SK-N-SH (cell line): ENCODE measurements around the gene FMNL2. TPM values are rescaled to one million over a fixed set of nuclear protein-coding genes. Genes with fewer than 3 reads are reported as not detected.
A peak's percentile ranks its signal among the peaks of the same experiment; 100 is the strongest.

Experiments used
- CTCF ChIA-PET: fragments of 300-600, 350-600 bp; formaldehyde crosslinking; extraction: SDS; loops from one replicate; lab custom pipeline; 2021; lab: Yijun Ruan, JAX
- POLR2A ChIA-PET: fragments of 350-600 bp; sonication (Branson Sonifier 250); formaldehyde crosslinking; extraction: SDS; loops from one replicate; lab custom pipeline; 2020; ENCODE audit warnings: antibody characterized with exemption, inconsistent platforms; lab: Yijun Ruan, JAX
- DNase-seq: peaks from one replicate; pipeline ENCODE4 v3.0.0; 2012
- H2AFZ ChIP-seq: fragments of 200-600 bp; sonication (generic); 2 replicates; pipeline ENCODE4 v1.8.1; 2016; ENCODE audit warnings: antibody characterized with exemption, mild to moderate bottlenecking, low read depth
- H3F3A ChIP-seq: fragments of 200-600 bp; sonication (generic); replicated peaks from 2 replicates; pipeline ENCODE3; 2016; ENCODE audit warnings: antibody characterized with exemption, mild to moderate bottlenecking; ENCODE audit not compliant: insufficient read depth
- H3K27ac ChIP-seq, 2 experiments: fragments of 200-500 bp in 1 of 2; fragments of 200-600 bp in 1 of 2; sonication (Bioruptor generic) in 1 of 2; sonication (generic), shearing (Covaris generic) in 1 of 2; 2 replicates each; pipeline versions ENCODE4 v1.5.1 to v1.6.1; 2014 to 2016; ENCODE audit warnings: low read depth in 2 of 2, inconsistent platforms in 1 of 2, low read length in 1 of 2, mild to moderate bottlenecking in 1 of 2, mixed read lengths in 1 of 2
- H3K27me3 ChIP-seq: fragments of 200-600 bp; sonication (generic), shearing (Covaris generic); 2 replicates; pipeline ENCODE4 v1.6.1; 2016; ENCODE audit warnings: mixed run types; ENCODE audit not compliant: insufficient read depth
- H3K36me3 ChIP-seq, 2 experiments: fragments of 200-500 bp in 1 of 2; fragments of 200-600 bp in 1 of 2; sonication (Bioruptor generic) in 1 of 2; sonication (generic) in 1 of 2; replicated peaks in 1 of 2; 2 replicates each; pipeline versions ENCODE3 to v1.5.1; 2014 to 2016; ENCODE audit warnings: low read length in 1 of 2, mild to moderate bottlenecking in 1 of 2; ENCODE audit not compliant: insufficient read depth in 2 of 2, control insufficient read depth in 1 of 2
- H3K4me1 ChIP-seq, 2 experiments: fragments of 200-500 bp in 1 of 2; fragments of 200-600 bp in 1 of 2; sonication (Bioruptor generic) in 1 of 2; sonication (generic), shearing (Covaris generic) in 1 of 2; 2 replicates each; pipeline versions ENCODE4 v1.5.1 to v1.6.1; 2014 to 2016; ENCODE audit warnings: low read depth in 1 of 2, low read length in 1 of 2, mixed run types in 1 of 2; ENCODE audit not compliant: insufficient read depth in 2 of 2, control insufficient read depth in 1 of 2
- H3K4me2 ChIP-seq: fragments of 200-600 bp; sonication (generic), shearing (Covaris generic); 2 replicates; pipeline ENCODE4 v1.6.1; 2017; ENCODE audit warnings: mixed run types
- H3K4me3 ChIP-seq, 2 experiments: fragments of 200-500 bp in 1 of 2; fragments of 200-600 bp in 1 of 2; sonication (Bioruptor generic) in 1 of 2; sonication (generic), shearing (Covaris generic) in 1 of 2; 2 replicates each; pipeline versions ENCODE4 v1.5.1 to v1.8.1; 2014 to 2016; ENCODE audit warnings: low read depth in 2 of 2, inconsistent platforms in 1 of 2, low read length in 1 of 2, mild to moderate bottlenecking in 1 of 2, mixed read lengths in 1 of 2, moderate library complexity in 1 of 2
- H3K79me2 ChIP-seq: fragments of 200-600 bp; sonication (generic); 2 replicates; pipeline ENCODE4 v1.8.1; 2017; ENCODE audit warnings: mild to moderate bottlenecking; ENCODE audit not compliant: insufficient read depth
- H3K9ac ChIP-seq: fragments of 200-600 bp; sonication (generic); 2 replicates; pipeline ENCODE4 v1.6.1; 2017; ENCODE audit warnings: mixed run types
- H3K9me2 ChIP-seq: fragments of 200-600 bp; sonication (generic); 2 replicates; pipeline ENCODE4 v1.6.1; 2017; ENCODE audit warnings: mixed run types
- H3K9me3 ChIP-seq: fragments of 200-600 bp; sonication (generic); 2 replicates; pipeline ENCODE4 v1.6.1; 2017; ENCODE audit warnings: mixed run types, mild to moderate bottlenecking, moderate library complexity
- H4K20me1 ChIP-seq: fragments of 200-600 bp; sonication (generic); 2 replicates; pipeline ENCODE4 v1.6.1; 2017; ENCODE audit warnings: mild to moderate bottlenecking, mixed run types; ENCODE audit not compliant: insufficient read depth
- CHD2 ChIP-seq: fragments of 150-350 bp; IDR thresholded peaks from 2 replicates; pipeline ENCODE4 v1.6.1; 2018; ENCODE audit warnings: low read length; ENCODE audit not compliant: partially characterized antibody
- CTCF ChIP-seq: fragments of 200-600 bp; sonication (generic); IDR thresholded peaks from 2 replicates; pipeline ENCODE4 v1.6.1; 2017; ENCODE audit warnings: antibody characterized with exemption, mild to moderate bottlenecking, moderate library complexity
- ELF1 ChIP-seq: IDR thresholded peaks from 2 replicates; pipeline ENCODE4 v1.4.0; 2012
- EP300 ChIP-seq, 2 experiments: IDR thresholded peaks; 2 replicates each; pipeline versions ENCODE4 v1.4.0 to v1.6.1; 2012; ENCODE audit warnings: borderline replicate concordance in 1 of 2, low read depth in 1 of 2, low read length in 1 of 2
- FOXJ3 ChIP-seq: sonication (generic); formaldehyde crosslinking; IDR thresholded peaks from 2 replicates; pipeline ENCODE4 v1.5.1; 2020; ENCODE audit warnings: mild to moderate bottlenecking, missing genetic modification reagents
- FOXM1 ChIP-seq: IDR thresholded peaks from 2 replicates; pipeline ENCODE4 v1.4.0; 2012; ENCODE audit warnings: low read depth, mild to moderate bottlenecking
- MAX ChIP-seq: IDR thresholded peaks from 2 replicates; pipeline ENCODE4 v1.4.0; 2012; ENCODE audit warnings: low read depth
- RCOR1 ChIP-seq: fragments of 150-350 bp; IDR thresholded peaks from 2 replicates; pipeline ENCODE4 v1.6.1; 2017; ENCODE audit warnings: antibody characterized with exemption, low read length
- RXRA ChIP-seq: IDR thresholded peaks from 2 replicates; pipeline ENCODE4 v1.4.0; 2012; ENCODE audit warnings: low read depth, mild to moderate bottlenecking, borderline replicate concordance
- SMC3 ChIP-seq: IDR thresholded peaks from 2 replicates; pipeline ENCODE4 v1.6.1; 2012; ENCODE audit warnings: low read depth, low read length, improper control_type of control experiment
- TAF1 ChIP-seq: IDR thresholded peaks from 2 replicates; pipeline ENCODE4 v1.6.1; 2012; ENCODE audit warnings: low read depth, mild to moderate bottlenecking, low read length, moderate library complexity, borderline replicate concordance
- TCF12 ChIP-seq: IDR thresholded peaks from 2 replicates; pipeline ENCODE4 v1.4.0; 2012
- TEAD4 ChIP-seq: IDR thresholded peaks from 2 replicates; pipeline ENCODE4 v1.4.0; 2012; ENCODE audit warnings: mild to moderate bottlenecking, borderline replicate concordance; ENCODE audit not compliant: insufficient read depth
- USF1 ChIP-seq: IDR thresholded peaks from 2 replicates; pipeline ENCODE4 v1.4.0; 2012; ENCODE audit warnings: low read depth, borderline replicate concordance
- YY1 ChIP-seq: IDR thresholded peaks from 2 replicates; pipeline ENCODE4 v1.4.0; 2012; ENCODE audit warnings: low read depth, mild to moderate bottlenecking
- ZBTB33 ChIP-seq: IDR thresholded peaks from 2 replicates; pipeline ENCODE4 v1.4.0; 2012; ENCODE audit warnings: low read depth, borderline replicate concordance
- WGBS: methylation state at CpG from one replicate; pipeline ENCODE4 v1.1.6; 2017; ENCODE audit warnings: low lambda C conversion rate; 5-methylcytosine and 5-hydroxymethylcytosine counted together
- polyA plus RNA-seq, 3 experiments: library from polyadenylated mRNA; depleted of rRNA; stranded (reverse); fragments of >200 nt; gene quantifications; 2 replicates each; pipeline ENCODE4 v1.2.3, GENCODE V29; 2012

Gene FMNL2
- polyA plus RNA-seq, 1 of the 3 experiments (the other 2 are of a cell fraction) = 14.5 TPM

DNA sequence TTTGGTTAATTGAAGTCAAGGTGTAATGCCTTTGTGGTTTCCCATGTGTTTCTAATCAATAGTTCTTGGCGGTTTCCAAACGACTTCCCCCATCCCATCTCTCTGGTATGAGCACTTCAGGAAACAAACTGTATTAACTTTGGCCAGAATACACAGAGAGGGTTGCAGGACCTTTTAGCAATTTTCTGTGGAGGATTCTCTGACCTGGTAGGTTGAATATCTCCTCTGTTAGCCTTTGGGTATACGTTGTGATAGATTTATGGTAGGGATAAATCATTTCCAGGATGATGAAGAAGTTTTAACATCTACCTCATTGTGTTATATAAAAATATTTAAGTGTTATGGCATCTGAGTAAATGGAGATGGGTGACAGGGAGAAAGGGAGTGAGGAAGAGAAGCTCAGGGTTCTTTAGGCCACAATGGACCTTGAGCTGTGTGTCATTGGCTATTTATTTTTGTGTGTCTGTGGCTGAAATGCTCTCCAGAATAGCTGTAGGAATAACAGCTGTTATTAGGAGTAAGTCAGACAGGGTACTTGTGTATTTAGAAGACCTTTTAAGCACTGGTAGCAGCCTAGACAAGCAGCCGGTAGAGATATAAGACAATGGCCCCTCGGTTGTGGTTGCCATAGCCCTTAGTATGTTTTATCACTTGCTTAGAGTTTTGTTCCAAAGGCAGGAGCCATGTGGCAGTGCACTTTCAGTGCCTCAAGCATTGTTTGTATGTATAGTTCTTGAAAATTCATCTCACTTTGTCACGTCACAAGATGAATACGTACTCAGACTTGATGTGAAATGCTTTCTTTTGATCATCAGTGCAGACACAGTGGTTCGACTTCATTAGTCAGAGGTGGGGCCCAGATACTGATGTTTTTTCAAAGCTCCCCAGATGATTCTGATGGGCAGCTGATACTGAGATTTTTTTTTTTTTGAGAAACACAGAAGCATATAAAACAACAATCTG lies 91.1 kb downstream of the FMNL2 start:
- Histone ChIP-seq H3K4me3 (no peak overlapping the region), H3K9ac (no peak overlapping the region), H3K79me2 (peaks cover 55% of the 10 kb centered on the region), H4K20me1 (peaks cover 3% of the 10 kb centered on the region; the same call in 1 of the 2 replicates), H3K27ac (0 out of 4 replicates have a peak overlapping the region, but pooled peaks of 1 of the 2 experiments have one; percentile 28), H3K36me3 (no peaks in the 10 kb centered on the region), H3F3A (peaks cover 6% of the 10 kb centered on the region), H2AFZ (no peak overlapping the region), H3K27me3 (no peaks in the 10 kb centered on the region), H3K4me2 (no peak overlapping the region), H3K9me2 (no peaks in the 10 kb centered on the region), H3K4me1 (peaks cover 18 to 29% of the 10 kb centered on the region in 2 experiments; a peak in 3 of 4 replicates), H3K9me3 (no peaks in the 10 kb centered on the region)
- WGBS = 85% methylated on average over 8 of the region's 8 CpGs
- ChIA-PET CTCF (no interaction called here), POLR2A (interaction anchor here (0.9 kb wide), 1 partner anchor 16 kb away, joined by 3 read pairs; no protein-coding TSS in a partner anchor)
- no peak for DNase-seq
- TF ChIP-seq FOXJ3 (CRISPR knock-in tag) (no peak), MAX (no peak), RCOR1 (no peak), ELF1 (no peak), TEAD4 (no peak), TCF12 (no peak), FOXM1 (no peak), YY1 (no peak), CTCF (no peak), RXRA (no peak), ZBTB33 (no peak), SMC3 (no peak), EP300 (IDR thresholded peaks at IDR 0.05; ENCODE audit: borderline replicate concordance in 1 of 2, low read depth in 1 of 2, low read length in 1 of 2) (no peak), CHD2 (no peak), USF1 (no peak), TAF1 (no peak)
